Erythroblast (primary cell): ENCODE results near the gene GIN1.

Experiments
- GATA1 ChIP-seq: IDR thresholded peaks from 2 replicates; pipeline ENCODE4 v1.6.1; 2011; ENCODE audit warnings: low read depth, mild to moderate bottlenecking, control low read depth, low read length, moderate library complexity
- POLR2A ChIP-seq: IDR thresholded peaks from 2 replicates; pipeline ENCODE4 v1.6.1; 2011; ENCODE audit warnings: mild to moderate bottlenecking, low read length

- TF ChIP-seq POLR2A: no peak
- TF ChIP-seq GATA1: no peak
These were observed 766 bp upstream of the GIN1 start for GRCh38 chr5:103120607-103121200.
